OCI-LY7 (cell line): ENCODE measurements around the gene PACS1.

Experiments used
- CTCF ChIP-seq: fragments of 200-600 bp; sonication (generic); conservative IDR thresholded peaks from 2 replicates; pipeline ENCODE4 v1.5.1; 2014; ENCODE audit warnings: mild to moderate bottlenecking, antibody characterized with exemption, low read length, moderate library complexity, mixed read lengths
- EZH2phosphoT487 ChIP-seq: fragments of 200-600 bp; sonication (generic); IDR thresholded peaks from 2 replicates; pipeline ENCODE4 v1.6.1; 2018; ENCODE audit warnings: low read depth, borderline replicate concordance, mild to moderate bottlenecking, mixed run types, antibody characterized with exemption, low read length, moderate library complexity, mixed read lengths

DNA sequence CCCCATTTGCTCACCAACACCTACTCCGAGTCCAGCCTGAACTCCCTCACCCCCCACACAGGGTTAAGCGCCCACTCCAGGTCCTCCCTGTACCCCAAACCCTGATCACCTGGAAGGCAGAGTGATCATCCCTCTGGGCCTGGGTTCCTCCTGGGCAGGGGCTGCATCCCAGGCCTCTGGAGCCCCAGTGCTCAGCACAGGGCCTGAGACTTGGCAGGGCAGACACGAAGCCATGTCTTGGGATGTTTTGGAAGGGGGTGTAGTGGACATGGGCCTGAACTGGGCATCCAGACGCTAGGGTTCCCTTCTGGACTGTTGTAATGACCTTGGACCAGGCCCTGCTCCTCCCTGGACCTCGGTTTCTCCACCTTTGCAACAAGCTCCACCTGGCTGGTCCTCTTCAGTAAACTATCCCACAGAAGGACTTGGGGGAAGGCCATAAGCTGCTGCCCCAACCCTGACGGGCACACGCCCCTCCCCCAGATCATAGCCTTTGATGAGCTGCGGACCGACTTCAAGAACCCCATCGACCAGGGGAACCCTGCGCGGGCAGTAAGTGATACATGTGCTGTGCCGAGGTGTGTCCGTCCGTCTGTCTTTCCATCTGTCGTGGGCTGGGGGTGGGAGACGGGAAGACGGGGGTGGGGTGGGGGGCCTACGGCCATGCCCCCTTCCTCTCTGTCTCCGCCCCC lies 211.8 kb downstream of the PACS1 start:
- TF ChIP-seq CTCF, result no peak
- no peak for TF ChIP-seq EZH2phosphoT487
